GM19397 (cell line): ENCODE results near the gene ZNF592.
"Not testable (repeated sequence)": the region's sequence is repeated elsewhere in the genome, so short reads cannot be mapped to it uniquely, and the experiment has no call there.

Source experiments
- ATAC-seq: cut with Tn5 transposase; IDR thresholded peaks from one replicate; pipeline ENCODE4 v1.9.1; 2021; ENCODE audit warnings: mild to moderate bottlenecking, moderate library complexity; ENCODE audit not compliant: unreplicated experiment

The ZNF592 gene

DNA sequence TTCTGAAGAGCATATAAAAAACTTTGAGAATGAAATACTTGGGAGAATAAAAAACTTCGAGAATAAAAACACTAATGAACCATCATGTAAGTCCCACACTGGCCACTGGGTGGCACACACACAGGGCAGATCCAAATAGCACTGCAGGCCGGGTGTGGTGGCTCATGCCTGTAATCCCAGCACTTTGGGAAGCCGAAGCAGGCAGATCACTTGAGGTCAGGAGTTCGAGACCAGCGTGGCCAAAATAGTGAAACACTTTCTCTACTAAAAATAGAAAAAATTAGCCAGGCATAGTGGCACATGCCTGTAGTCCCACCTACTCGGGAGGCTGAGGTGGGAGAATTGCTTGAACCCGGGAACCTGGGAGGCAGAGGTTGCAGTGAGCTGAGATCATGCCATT is 97.2 kb downstream of the ZNF592 start:
- ATAC-seq = not testable (repeated sequence)

DNA sequence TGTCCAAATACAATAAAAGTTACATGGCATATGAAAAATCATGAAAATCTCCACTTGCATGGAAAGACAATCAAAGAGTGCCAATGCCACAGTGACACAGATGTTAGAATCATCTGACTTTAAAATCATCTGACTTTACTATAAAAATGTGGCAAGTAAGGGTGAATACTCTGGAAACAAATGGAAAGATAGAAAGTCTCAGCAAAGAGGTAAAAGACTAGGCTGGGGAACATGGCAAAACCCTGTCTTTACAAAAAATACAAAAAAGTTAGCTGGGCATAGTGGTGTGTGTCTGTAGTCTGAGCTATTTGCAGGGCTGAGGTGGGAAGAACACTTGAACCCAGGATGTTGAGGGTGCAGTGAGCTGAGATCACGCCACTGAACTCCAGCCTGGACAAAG is 97.9 kb downstream of the ZNF592 start:
- ATAC-seq = no peak

DNA sequence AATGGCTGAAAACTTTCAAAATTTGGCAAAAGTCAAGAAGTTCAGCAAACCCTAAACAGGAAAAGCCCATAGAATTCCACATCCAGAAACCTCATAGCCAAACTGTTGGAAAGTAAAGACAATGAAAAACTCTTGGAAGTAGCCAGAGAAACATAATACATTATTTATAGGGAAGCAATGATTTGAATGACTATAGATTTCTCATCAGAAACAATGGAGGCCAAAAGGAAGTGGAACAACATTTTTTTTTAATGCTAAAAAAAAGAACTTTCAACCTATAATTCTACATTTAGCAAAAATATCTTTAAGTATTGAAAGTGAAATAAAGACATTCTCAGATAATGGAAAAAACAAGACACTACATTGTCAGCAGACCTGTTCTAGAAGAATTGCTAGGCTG is 99.0 kb downstream of the ZNF592 start:
- no peak for ATAC-seq

DNA sequence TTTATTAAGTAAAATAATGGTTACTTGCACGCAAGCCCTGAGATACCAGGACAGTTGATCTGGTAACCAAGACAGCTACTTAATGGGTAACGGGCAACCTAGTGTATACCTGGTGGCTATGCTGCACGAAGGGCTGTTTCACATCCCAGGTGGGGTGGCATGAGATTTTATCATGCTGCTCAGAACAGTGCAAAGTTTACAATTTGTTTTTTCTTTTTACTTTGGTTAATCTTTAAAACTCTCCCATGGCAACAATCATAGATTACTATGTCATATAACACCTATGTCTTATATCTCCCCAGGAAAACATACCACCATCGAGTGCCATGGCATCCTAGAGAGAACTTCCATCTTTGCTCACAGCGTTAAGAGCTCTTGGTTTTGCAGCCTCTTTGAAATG is 103.8 kb downstream of the ZNF592 start:
- no peak for ATAC-seq

DNA sequence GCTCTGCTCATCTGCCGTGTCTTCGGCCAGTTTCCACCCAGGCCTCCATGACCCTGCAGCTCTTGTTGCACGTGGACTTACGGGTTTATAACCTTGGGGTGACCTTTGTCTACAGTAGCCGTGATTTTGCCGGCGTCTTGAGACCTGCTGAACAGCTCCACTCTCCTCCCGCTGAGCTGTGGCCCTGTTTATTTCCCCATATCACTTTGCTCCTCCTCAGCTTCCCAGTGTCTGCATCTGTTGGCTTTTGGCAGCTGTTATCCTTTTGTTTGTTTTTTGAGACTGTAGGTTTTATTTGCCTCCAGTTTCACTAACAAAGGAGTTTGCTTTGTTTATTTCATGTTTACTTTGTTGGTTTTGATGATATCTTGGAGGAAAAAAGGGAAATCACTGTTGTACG is 106.7 kb downstream of the ZNF592 start:
- no peak for ATAC-seq

DNA sequence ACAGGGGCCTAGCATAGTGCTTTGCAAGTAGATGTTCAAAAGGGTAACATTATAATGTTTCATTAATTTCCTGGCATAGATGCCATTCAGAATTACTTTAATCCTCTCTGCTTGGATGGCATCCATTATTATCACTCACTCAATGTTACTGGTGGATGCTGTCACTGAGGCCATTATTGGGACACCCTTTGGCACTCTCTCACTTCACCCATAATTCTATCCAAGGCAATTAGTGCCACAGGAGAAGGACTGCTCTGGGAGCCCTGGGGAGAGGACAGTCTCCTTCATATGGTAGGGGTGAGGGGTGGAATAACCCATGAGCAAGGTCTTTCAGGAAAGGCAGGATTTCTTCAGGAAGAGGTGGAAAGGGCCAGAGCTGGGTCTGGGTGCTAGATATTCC is 107.4 kb downstream of the ZNF592 start:
- no peak for ATAC-seq
